HG02981 (cell line): ENCODE measurements around the gene CAPN8.

ENCODE experiments used
- ATAC-seq: cut with Tn5 transposase; IDR thresholded peaks from one replicate; pipeline ENCODE4 v1.9.1; 2021; ENCODE audit warnings: mild to moderate bottlenecking, moderate library complexity; ENCODE audit not compliant: unreplicated experiment

Gene CAPN8

DNA sequence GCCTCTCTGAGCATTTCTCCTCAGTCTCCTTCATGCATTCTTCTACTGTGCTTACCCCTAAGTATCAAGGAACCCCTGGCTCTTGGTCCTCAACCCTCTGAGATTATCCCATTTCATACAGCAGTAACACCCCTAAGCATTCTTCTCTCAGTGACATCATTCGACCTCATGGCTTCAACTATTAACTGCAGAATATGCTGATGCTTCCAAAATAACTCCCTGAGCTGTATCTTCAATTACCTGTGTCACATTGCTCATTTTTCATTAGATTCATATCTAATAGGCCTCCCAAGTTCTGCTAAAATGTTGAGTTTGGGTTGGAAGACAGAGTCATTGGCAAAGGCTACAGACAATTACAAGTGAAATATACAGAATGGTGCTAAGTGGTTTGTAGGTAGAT, 7.5 kb downstream of the CAPN8 start:
- no peak for ATAC-seq

DNA sequence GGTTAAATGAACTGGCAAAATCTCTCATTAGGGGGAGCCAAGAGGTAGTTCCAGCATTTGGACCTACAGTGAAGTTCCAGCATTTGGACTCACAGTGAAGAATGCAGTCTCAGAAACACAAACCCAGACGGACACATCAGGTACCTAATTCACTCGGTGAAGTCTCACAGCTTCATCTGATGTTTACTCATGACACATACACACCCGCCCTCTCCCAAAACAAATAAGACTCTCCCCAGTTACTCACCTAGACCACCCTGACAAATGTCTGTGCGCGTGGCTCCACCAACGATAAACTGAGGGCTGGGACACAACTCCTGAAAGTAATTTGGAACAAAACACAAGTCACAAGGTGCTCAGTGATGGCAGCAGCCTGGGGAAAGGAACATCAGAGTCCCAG, 11.4 kb downstream of the CAPN8 start:
- no peak for ATAC-seq

DNA sequence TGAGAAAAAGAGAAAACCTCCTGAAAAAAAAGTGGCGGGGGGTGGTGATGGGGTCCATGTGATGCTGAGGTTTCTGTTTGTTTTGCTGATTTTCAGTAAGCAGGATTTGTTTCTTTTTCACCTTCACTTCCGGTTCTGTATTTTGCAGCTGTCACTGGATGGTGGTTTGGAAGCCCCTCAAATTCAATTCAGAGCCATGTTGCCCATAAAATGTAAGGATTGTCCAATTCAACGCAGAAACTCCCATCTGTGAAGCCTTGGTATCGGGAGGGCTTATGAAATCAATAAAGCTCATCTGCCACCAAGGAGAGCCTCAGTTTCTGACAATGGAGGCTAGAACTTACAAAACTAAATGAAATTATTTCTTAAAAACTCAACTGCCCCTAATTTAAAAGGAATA, 12.1 kb downstream of the CAPN8 start:
- no peak for ATAC-seq

GRCh38 chr1:223653015-223653414, 12.5 kb downstream of the CAPN8 start:
- ATAC-seq: no peak

DNA sequence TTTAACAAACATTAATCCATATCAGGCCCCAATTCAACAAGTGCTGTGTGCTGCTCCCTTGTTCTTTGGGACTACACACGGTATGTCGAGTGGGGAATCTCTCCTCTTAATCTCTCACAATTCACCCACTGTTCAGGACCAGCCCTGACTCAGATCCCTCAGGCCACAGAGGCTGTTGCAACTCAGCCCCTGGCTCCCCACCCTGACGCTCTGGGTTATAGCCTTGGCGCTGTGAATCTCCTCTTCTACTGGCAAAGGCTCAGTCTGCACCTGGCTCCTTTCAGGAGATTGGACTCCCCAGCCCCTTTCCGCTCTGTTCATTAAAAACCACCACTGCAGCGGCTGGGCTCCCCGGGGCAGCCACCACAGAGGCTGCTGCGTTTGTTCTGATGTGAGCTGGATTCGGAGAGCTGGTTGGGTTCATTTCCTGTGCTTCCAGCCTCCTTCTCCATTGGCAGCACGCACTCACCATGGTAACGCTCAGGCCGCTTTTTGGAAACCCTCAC, 13.0 kb downstream of the CAPN8 start:
- no peak for ATAC-seq

GRCh38 chr1:223651291-223651991, 14.1 kb downstream of the CAPN8 start:
- no peak for ATAC-seq

DNA sequence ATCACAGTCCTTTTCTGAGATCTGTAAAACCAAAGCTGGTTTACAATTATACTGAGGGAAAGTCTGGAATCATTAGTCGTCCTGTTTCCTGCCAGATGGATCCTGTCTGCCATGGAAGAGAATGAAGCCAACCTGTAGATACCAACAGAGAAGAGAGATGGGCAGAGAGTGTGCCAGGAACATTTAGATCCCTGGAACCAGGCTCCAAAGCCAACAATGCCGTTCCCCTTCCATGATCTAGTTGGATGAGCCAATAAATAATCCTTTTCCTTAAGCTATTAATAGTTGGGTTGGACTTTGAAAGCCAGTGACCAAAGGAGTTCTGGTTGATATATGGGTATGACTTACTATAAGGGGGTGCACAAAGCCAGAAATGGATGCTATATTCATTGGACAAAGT, 15.0 kb downstream of the CAPN8 start:
- ATAC-seq: no peak

DNA sequence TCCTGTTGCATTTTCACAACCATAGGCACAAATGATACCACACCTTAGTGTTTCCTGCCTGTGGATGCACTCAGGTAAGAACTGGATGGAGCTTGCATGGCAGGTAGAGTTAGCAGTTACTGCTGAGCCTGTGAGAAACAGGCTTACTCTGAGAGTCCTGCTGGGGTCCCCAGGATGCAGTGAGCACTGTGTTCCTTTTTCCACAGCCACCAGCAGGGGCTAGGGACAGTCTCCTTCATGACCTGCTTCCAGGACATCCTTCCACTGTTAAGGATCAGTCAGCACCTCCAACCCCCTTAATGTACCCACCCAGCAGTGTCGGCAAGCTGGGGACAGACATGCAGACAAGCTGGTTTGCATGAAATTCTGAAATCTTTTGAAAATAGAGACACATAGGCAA, 16.3 kb downstream of the CAPN8 start:
- ATAC-seq: no peak

- no peak for ATAC-seq
These were observed 18.3 kb downstream of the CAPN8 start for GRCh38 chr1:223647249-223647648.

GRCh38 chr1:223645903-223646302, 19.6 kb downstream of the CAPN8 start:
- ATAC-seq: no peak

GRCh38 chr1:223642237-223642636, 23.3 kb downstream of the CAPN8 start:
- ATAC-seq: no peak

- ATAC-seq: no peak
These were observed 23.9 kb downstream of the CAPN8 start for GRCh38 chr1:223641523-223642039.

DNA sequence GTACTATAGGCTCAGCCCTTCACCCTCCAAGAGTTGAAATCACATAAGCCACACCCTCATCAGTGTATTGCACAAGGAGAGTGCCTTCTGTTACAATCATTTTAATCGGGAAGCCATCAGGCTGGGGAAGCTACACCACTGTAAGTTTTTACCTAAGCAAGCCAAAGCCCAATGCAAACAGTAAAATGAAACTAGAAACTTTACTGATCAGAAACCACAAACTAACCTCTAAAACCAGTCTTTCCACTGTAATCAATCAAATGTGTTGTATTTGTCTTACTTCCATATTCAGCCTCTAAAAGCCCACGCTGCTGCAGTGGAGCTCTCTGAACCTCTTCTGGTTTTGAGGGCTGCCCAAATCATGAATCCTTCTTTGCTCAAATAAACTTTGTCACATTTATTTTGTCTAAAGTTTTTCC, 26.2 kb downstream of the CAPN8 start:
- no peak for ATAC-seq

GRCh38 chr1:223635236-223635635, 30.3 kb downstream of the CAPN8 start:
- no peak for ATAC-seq

- no peak for ATAC-seq
These were observed 31.1 kb downstream of the CAPN8 start for GRCh38 chr1:223634423-223634822.

DNA sequence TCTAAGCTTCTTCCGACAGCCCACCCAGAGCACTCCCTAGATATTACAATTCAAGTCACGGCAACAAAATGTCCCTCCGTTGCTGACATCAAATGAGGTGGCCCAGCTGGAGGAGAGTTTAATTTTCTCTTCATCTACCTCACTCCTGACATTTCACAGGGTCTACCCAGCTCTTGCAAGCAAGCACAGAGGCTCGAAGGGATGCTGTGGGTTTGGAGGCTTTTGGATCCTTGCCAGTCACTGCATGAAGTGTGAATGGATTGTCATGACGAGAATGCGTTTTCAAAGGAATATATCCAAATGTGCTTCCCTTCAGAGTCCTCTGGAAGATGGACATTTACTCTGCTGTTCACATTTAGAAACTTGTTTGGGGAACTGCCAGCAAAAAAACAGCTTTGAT, 33.5 kb downstream of the CAPN8 start:
- no peak for ATAC-seq

DNA sequence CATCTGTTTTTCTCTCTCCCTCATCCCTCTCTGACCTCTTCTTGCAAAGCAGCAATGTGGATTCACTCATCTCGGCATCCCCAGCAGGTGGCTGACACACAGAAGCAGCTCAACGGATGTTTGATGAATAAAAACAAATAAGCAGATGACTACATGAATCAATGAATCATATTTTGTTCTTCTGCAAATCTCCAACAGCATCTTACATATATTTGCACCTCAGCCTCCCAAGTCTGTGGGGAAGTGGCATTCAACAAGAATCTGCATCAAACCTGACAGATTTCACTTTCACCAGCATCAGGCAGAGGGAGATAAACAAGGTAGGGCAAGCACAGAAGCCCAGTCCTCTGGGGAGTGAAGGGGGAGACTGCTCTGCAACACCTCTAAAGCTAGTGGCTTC, 34.0 kb downstream of the CAPN8 start:
- ATAC-seq: no peak

GRCh38 chr1:223629126-223629457, 36.4 kb downstream of the CAPN8 start:
- ATAC-seq: no peak

- peak; percentile 76 for ATAC-seq
These were observed 37.0 kb downstream of the CAPN8 start for GRCh38 chr1:223628233-223629125.

DNA sequence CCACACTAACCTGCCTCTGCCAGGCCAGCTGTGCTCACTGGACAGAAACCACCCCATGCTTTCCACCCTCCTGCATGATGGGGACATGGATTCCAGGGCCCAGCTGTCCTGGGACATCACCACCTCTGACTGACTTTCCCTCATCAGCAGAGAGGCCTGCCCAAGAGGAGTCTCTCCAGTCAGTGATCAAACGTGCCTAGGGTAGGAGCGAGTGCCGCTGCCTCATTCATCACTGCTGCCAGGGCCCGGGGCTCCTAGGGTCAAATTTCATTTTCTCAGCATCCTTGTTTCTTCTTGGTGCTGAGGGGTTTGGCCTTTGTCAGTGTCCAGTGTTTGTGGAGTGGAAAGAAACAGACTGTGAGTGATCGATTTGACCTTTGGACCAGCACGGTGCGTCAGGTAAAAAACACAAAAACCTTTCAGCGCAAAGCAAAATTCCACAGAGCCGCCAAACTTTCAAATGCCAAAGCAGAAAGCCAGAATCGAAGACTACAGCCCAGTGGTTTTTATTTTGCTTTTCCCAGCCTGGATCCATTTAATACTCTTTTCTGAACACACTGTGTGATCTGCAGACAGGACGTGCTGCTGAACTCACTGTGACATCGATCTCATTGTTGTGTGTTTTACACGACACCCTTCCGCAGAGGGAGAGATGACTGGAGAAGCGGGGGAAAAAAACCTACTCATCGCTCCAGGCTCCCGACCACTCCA, 43.2 kb downstream of the CAPN8 start:
- no peak for ATAC-seq

DNA sequence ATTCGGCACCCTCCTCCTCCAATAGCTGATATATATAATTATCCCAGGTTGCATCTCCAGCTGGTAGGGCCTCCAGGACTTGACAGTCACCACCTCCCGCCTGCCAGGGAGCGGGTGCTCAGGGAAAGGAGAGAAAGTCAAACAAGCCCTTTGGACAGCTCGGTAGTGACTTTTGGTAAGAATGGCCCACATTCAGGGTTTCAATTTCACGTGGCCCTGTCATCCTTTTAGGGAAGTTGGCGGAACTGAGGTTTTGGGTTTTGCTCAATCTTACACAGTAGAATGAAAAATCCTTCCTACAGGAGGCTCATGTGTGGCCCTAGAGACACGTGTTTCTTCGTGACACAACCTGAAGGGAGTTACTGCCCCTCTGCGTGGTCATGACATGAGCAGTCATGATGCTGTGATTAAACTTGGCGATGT, 44.2 kb downstream of the CAPN8 start:
- ATAC-seq: peak; percentile 89
